Peyer's patch (tissue), 4 donors: ENCODE measurements around the gene CPLX4. TPM values are rescaled to one million over a fixed set of nuclear protein-coding genes. Genes with fewer than 3 reads are reported as not detected.

Source experiments
- DNase-seq, 3 donors: peaks; one replicate each; pipeline ENCODE4 v3.0.0-alpha.2; 2017 to 2019
- H3K27ac ChIP-seq, 4 donors: fragments of 200-600 bp; sonication (generic); one replicate each; pipeline ENCODE4 v1.5.1; 2016 to 2019
- H3K27me3 ChIP-seq, 2 donors: fragments of 200-600 bp; sonication (generic); one replicate each; pipeline ENCODE4 v1.5.1; 2019
- H3K36me3 ChIP-seq, 3 donors: fragments of 200-600 bp; sonication (generic); one replicate each; pipeline ENCODE4 v1.5.1; 2016 to 2019
- H3K4me1 ChIP-seq, 4 donors: fragments of 200-600 bp; sonication (generic); one replicate each; pipeline ENCODE4 v1.5.1; 2016 to 2019
- H3K4me3 ChIP-seq, 4 donors: fragments of 200-600 bp; sonication (generic); 1 replicate in 3 of 4; 2 replicates in 1 of 4; pipeline ENCODE4 v1.5.1; 2016 to 2019; ENCODE audit warnings: mild to moderate bottlenecking in 1 of 4
- H3K9me3 ChIP-seq, 4 donors: fragments of 200-600 bp; sonication (generic); one replicate each; pipeline ENCODE4 v1.5.1; 2016 to 2019; ENCODE audit warnings: mild to moderate bottlenecking in 1 of 4
- CTCF ChIP-seq, 6 experiments: fragments of 450-650 bp in 4 of 6; fragments of 200-600 bp in 2 of 6; sonication (generic) in 1 of 6; IDR thresholded peaks; one replicate each; pipeline ENCODE4 v1.5.1; 2017 to 2019; ENCODE audit warnings: antibody characterized with exemption in 6 of 6, mild to moderate bottlenecking in 3 of 6, moderate library complexity in 1 of 6
- POLR2A ChIP-seq, 2 donors: fragments of 450-650 bp; IDR thresholded peaks; one replicate each; pipeline ENCODE4 v1.5.1; 2017; ENCODE audit warnings: antibody characterized with exemption in 2 of 2, mild to moderate bottlenecking in 2 of 2, moderate library complexity in 2 of 2
- total RNA-seq, 4 donors: library from RNA; depleted of rRNA; stranded (reverse); fragments of >200 nt; gene quantifications; one replicate each; pipeline ENCODE4 v1.1.0, GENCODE V29; 2016

CPLX4 gene
- total RNA-seq, 4 donors from 2014 or later: not detected

- Histone ChIP-seq H3K9me3 (no peaks in the 10 kb centered on the region), H3K36me3 (peaks cover 0 to 71% (median 0%) of the 10 kb centered on the region in 3 donors), H3K27ac (no peak overlapping the region), H3K27me3 (no peaks in the 10 kb centered on the region), H3K4me1 (no peaks in the 10 kb centered on the region), H3K4me3 (no peak overlapping the region)
- no peak for DNase-seq
- no peak for TF ChIP-seq CTCF (IDR thresholded peaks at IDR 0.05)
- TF ChIP-seq POLR2A (IDR thresholded peaks at IDR 0.05): no peak
Observed at GRCh38 chr18:59344996-59345395, 26.5 kb upstream of the CPLX4 start.

- no peaks in the 10 kb centered on the region for H3K4me1 ChIP-seq
- no peak for TF ChIP-seq POLR2A (IDR thresholded peaks at IDR 0.05)
- no peak for TF ChIP-seq CTCF (IDR thresholded peaks at IDR 0.05)
- no peaks in the 10 kb centered on the region for H3K27me3 ChIP-seq
- no peaks in the 10 kb centered on the region for H3K9me3 ChIP-seq
- no peak overlapping the region for H3K27ac ChIP-seq
- DNase-seq: no peak
- no peak overlapping the region for H3K4me3 ChIP-seq
- peaks cover 0 to 70% (median 0%) of the 10 kb centered on the region in 3 donors for H3K36me3 ChIP-seq
Observed at GRCh38 chr18:59343926-59344325, 25.5 kb upstream of the CPLX4 start.

- TF ChIP-seq CTCF (IDR thresholded peaks at IDR 0.05) (no peak), POLR2A (IDR thresholded peaks at IDR 0.05) (no peak)
- Histone ChIP-seq H3K27ac (no peak overlapping the region), H3K27me3 (no peaks in the 10 kb centered on the region), H3K36me3 (peaks cover 0 to 66% (median 0%) of the 10 kb centered on the region in 3 donors), H3K4me3 (no peak overlapping the region), H3K9me3 (no peaks in the 10 kb centered on the region), H3K4me1 (no peaks in the 10 kb centered on the region)
- DNase-seq: no peak
Observed at GRCh38 chr18:59340817-59341216, 22.4 kb upstream of the CPLX4 start.

GRCh38 chr18:59340312-59340711 is 21.9 kb upstream of the CPLX4 start:
- Histone ChIP-seq H3K4me1 (no peaks in the 10 kb centered on the region), H3K4me3 (no peak overlapping the region), H3K36me3 (peaks cover 0 to 65% (median 0%) of the 10 kb centered on the region in 3 donors), H3K27me3 (no peaks in the 10 kb centered on the region), H3K27ac (no peak overlapping the region), H3K9me3 (no peaks in the 10 kb centered on the region)
- no peak for TF ChIP-seq POLR2A (IDR thresholded peaks at IDR 0.05)
- TF ChIP-seq CTCF (IDR thresholded peaks at IDR 0.05): no peak
- no peak for DNase-seq

- Histone ChIP-seq H3K9me3 (no peaks in the 10 kb centered on the region), H3K4me1 (no peaks in the 10 kb centered on the region), H3K4me3 (no peak overlapping the region), H3K27me3 (no peaks in the 10 kb centered on the region), H3K27ac (no peak overlapping the region), H3K36me3 (peaks cover 0 to 71% (median 0%) of the 10 kb centered on the region in 3 donors)
- DNase-seq: no peak
- TF ChIP-seq CTCF (IDR thresholded peaks at IDR 0.05) (no peak), POLR2A (IDR thresholded peaks at IDR 0.05) (no peak)
Observed at GRCh38 chr18:59332986-59333385, 14.5 kb upstream of the CPLX4 start.

- H3K36me3 ChIP-seq: peaks cover 0 to 55% (median 0%) of the 10 kb centered on the region in 3 donors
- DNase-seq: no peak
- H3K4me3 ChIP-seq: no peak overlapping the region
- H3K9me3 ChIP-seq: no peaks in the 10 kb centered on the region
- no peak overlapping the region for H3K27ac ChIP-seq
- H3K27me3 ChIP-seq: no peaks in the 10 kb centered on the region
- H3K4me1 ChIP-seq: no peaks in the 10 kb centered on the region
- no peak for TF ChIP-seq CTCF (IDR thresholded peaks at IDR 0.05)
- no peak for TF ChIP-seq POLR2A (IDR thresholded peaks at IDR 0.05)
Observed at GRCh38 chr18:59328683-59329082, 10.2 kb upstream of the CPLX4 start.
